Caco-2 (cell line): ENCODE results near the gene PELI1. TPM values are rescaled to one million over a fixed set of nuclear protein-coding genes. Genes with fewer than 3 reads are reported as not detected.

Source experiments
- BruUV-seq: library from RNA; stranded (reverse); fragments of 400-500 nt; replicated peaks from 2 replicates; lab custom pipeline; 2021; lab: Mats Ljungman, UMichigan
- CTCF ChIA-PET: fragments of 300-600 bp; sonication (Branson Sonifier 250); formaldehyde crosslinking; loops from one replicate; lab custom pipeline; 2022; ENCODE audit warnings: antibody characterized with exemption; lab: Charles Lee
- POLR2A ChIA-PET: fragments of 300-600 bp; sonication (Branson Sonifier 250); formaldehyde crosslinking; loops from one replicate; lab custom pipeline; 2022; ENCODE audit warnings: antibody characterized with exemption; lab: Charles Lee
- DNase-seq, 2 experiments: peaks; one replicate each; pipeline versions ENCODE4 v3.0.0 to v3.0.0-alpha.2; 2020 to 2022
- H3K27me3 ChIP-seq: replicated peaks from 2 replicates; pipeline ENCODE4 v1.6.0; 2011; ENCODE audit warnings: low read length; ENCODE audit not compliant: control insufficient read depth, insufficient read depth
- H3K36me3 ChIP-seq: 2 replicates; pipeline ENCODE4 v1.5.1; 2011; ENCODE audit warnings: low read length; ENCODE audit not compliant: control insufficient read depth, insufficient read depth
- H3K4me1 ChIP-seq: fragments of 250-450 bp; sonication (Bioruptor Pico); 2 replicates; pipeline ENCODE4 v1.5.1; 2020; ENCODE audit warnings: mild to moderate bottlenecking
- H3K4me3 ChIP-seq: 2 replicates; pipeline ENCODE4 v1.5.1; 2011; ENCODE audit warnings: low read depth, mild to moderate bottlenecking, control low read depth, low read length
- H3K9me3 ChIP-seq: fragments of 250-450 bp; sonication (Bioruptor Pico); 2 replicates; pipeline ENCODE4 v1.5.1; 2020; ENCODE audit warnings: mild to moderate bottlenecking, moderate library complexity
- H3K27ac Mint-ChIP-seq: one replicate; pipeline ENCODE4 v1.8.0; 2022; ENCODE audit warnings: mixed read lengths; ENCODE audit not compliant: unreplicated experiment
- H3K27me3 Mint-ChIP-seq: one replicate; pipeline ENCODE4 v1.8.0; 2022; ENCODE audit warnings: mixed read lengths; ENCODE audit not compliant: insufficient read depth, unreplicated experiment
- H3K36me3 Mint-ChIP-seq: one replicate; pipeline ENCODE4 v1.8.0; 2022; ENCODE audit warnings: mild to moderate bottlenecking, mixed read lengths; ENCODE audit not compliant: insufficient read depth, unreplicated experiment
- H3K4me1 Mint-ChIP-seq: one replicate; pipeline ENCODE4 v1.8.0; 2022; ENCODE audit warnings: low read depth, mixed read lengths; ENCODE audit not compliant: unreplicated experiment
- H3K4me3 Mint-ChIP-seq: one replicate; pipeline ENCODE4 v1.8.0; 2022; ENCODE audit warnings: mild to moderate bottlenecking, moderate library complexity, mixed read lengths; ENCODE audit not compliant: unreplicated experiment
- H3K9me3 Mint-ChIP-seq: one replicate; pipeline ENCODE4 v1.8.0; 2022; ENCODE audit warnings: mixed read lengths; ENCODE audit not compliant: unreplicated experiment
- intact Hi-C: fragments of 100-400 bp; cut with micrococcal nuclease; formaldehyde crosslinking; loops from one replicate; pipeline ENCODE4 v1.10.0; 2022; ENCODE audit not compliant: unreplicated experiment
- total RNA-seq: library from RNA; stranded (reverse); gene quantifications from 2 replicates; pipeline ENCODE4 v1.2.3, GENCODE V29; 2022
- TF ChIP-seq, protein P1 (sequence below), 2 experiments: fragments of 200-600 bp in 1 of 2; IDR thresholded peaks; 1 replicate in 1 of 2; 2 replicates in 1 of 2; pipeline versions ENCODE4 v1.5.1 to v1.8.0; 2011 to 2022; ENCODE audit warnings: antibody characterized with exemption in 1 of 2, control low read depth in 1 of 2, inconsistent platforms in 1 of 2, low read depth in 1 of 2, low read length in 1 of 2, mild to moderate bottlenecking in 1 of 2, moderate library complexity in 1 of 2; ENCODE audit not compliant: insufficient read depth in 1 of 2, severe bottlenecking in 1 of 2, unreplicated experiment in 1 of 2

PELI1 gene
- total RNA-seq, 1 experiment from 2014 or later, result 64.1 TPM

- no peaks in the 10 kb centered on the region for H3K4me1 Mint-ChIP-seq
- H3K27ac Mint-ChIP-seq, result no peak overlapping the region
- intact Hi-C loops, result no loop called here
- BruUV-seq, result no TSS peak
- no peaks in the 10 kb centered on the region for H3K9me3 Mint-ChIP-seq
- TF ChIP-seq, protein P1, sequence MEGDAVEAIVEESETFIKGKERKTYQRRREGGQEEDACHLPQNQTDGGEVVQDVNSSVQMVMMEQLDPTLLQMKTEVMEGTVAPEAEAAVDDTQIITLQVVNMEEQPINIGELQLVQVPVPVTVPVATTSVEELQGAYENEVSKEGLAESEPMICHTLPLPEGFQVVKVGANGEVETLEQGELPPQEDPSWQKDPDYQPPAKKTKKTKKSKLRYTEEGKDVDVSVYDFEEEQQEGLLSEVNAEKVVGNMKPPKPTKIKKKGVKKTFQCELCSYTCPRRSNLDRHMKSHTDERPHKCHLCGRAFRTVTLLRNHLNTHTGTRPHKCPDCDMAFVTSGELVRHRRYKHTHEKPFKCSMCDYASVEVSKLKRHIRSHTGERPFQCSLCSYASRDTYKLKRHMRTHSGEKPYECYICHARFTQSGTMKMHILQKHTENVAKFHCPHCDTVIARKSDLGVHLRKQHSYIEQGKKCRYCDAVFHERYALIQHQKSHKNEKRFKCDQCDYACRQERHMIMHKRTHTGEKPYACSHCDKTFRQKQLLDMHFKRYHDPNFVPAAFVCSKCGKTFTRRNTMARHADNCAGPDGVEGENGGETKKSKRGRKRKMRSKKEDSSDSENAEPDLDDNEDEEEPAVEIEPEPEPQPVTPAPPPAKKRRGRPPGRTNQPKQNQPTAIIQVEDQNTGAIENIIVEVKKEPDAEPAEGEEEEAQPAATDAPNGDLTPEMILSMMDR (IDR thresholded peaks at IDR 0.05; ENCODE audit: insufficient read depth in 1 of 2, low read depth in 1 of 2, low read length in 1 of 2, severe bottlenecking in 1 of 2, unreplicated experiment in 1 of 2), result no peak
- Histone ChIP-seq H3K4me3 (no peak overlapping the region), H3K27me3 (no peaks in the 10 kb centered on the region), H3K9me3 (no peaks in the 10 kb centered on the region), H3K4me1 (no peaks in the 10 kb centered on the region), H3K36me3 (no peaks in the 10 kb centered on the region)
- POLR2A ChIA-PET, result no interaction called here
- no peak for DNase-seq
- H3K4me3 Mint-ChIP-seq, result no peak overlapping the region
- CTCF ChIA-PET, result no interaction called here
- H3K36me3 Mint-ChIP-seq, result no peaks in the 10 kb centered on the region
- H3K27me3 Mint-ChIP-seq, result no peaks in the 10 kb centered on the region
These were observed 21.5 kb upstream of the PELI1 start for GRCh38 chr2:64165706-64166105.

- Histone ChIP-seq H3K36me3 (no peaks in the 10 kb centered on the region), H3K9me3 (no peaks in the 10 kb centered on the region), H3K27me3 (no peaks in the 10 kb centered on the region), H3K4me3 (no peak overlapping the region), H3K4me1 (no peaks in the 10 kb centered on the region)
- BruUV-seq, result no TSS peak
- DNase-seq, result no peak
- H3K27me3 Mint-ChIP-seq, result no peaks in the 10 kb centered on the region
- H3K36me3 Mint-ChIP-seq, result no peaks in the 10 kb centered on the region
- no peaks in the 10 kb centered on the region for H3K9me3 Mint-ChIP-seq
- H3K4me1 Mint-ChIP-seq, result peaks cover 5% of the 10 kb centered on the region
- CTCF ChIA-PET, result no interaction called here
- intact Hi-C loops, result no loop called here
- no peak overlapping the region for H3K27ac Mint-ChIP-seq
- POLR2A ChIA-PET, result no interaction called here
- no peak overlapping the region for H3K4me3 Mint-ChIP-seq
- TF ChIP-seq, protein P1 (IDR thresholded peaks at IDR 0.05; ENCODE audit: insufficient read depth in 1 of 2, low read depth in 1 of 2, low read length in 1 of 2, severe bottlenecking in 1 of 2, unreplicated experiment in 1 of 2), result no peak
These were observed 20.4 kb upstream of the PELI1 start for GRCh38 chr2:64164629-64165028.

DNA sequence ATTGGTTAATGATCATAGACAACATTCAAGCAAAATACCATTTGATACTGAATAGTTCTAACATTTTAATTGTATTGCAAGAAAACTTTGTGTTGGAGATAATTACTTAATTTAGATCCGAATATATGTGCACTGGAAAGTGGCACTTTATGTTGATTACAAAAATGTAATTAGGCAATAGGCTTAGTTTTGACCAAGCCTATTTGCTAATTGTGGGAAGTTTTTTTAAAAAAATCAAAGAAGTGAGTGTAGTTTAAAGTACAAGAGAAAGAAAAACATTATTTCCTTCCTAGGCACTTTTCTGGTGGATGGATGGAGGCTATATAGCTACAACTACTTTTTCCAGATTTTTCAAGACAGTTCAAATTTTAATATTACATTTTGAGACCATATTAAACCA is 18.3 kb upstream of the PELI1 start:
- H3K4me1 ChIP-seq, result peaks cover 15% of the 10 kb centered on the region
- ChIA-PET POLR2A (no interaction called here), CTCF (no interaction called here)
- intact Hi-C loops, result no loop called here
- DNase-seq, result no peak
- TF ChIP-seq, protein P1 (IDR thresholded peaks at IDR 0.05; ENCODE audit: insufficient read depth in 1 of 2, low read depth in 1 of 2, low read length in 1 of 2, severe bottlenecking in 1 of 2, unreplicated experiment in 1 of 2), result no peak
- no peak overlapping the region for H3K4me3 ChIP-seq
- no peak overlapping the region for H3K27ac Mint-ChIP-seq
- no peak overlapping the region for H3K4me3 Mint-ChIP-seq
- no peaks in the 10 kb centered on the region for H3K27me3 Mint-ChIP-seq
- H3K27me3 ChIP-seq, result no peaks in the 10 kb centered on the region
- H3K9me3 Mint-ChIP-seq, result no peaks in the 10 kb centered on the region
- no peaks in the 10 kb centered on the region for H3K9me3 ChIP-seq
- H3K4me1 Mint-ChIP-seq, result peaks cover 25% of the 10 kb centered on the region
- no peaks in the 10 kb centered on the region for H3K36me3 Mint-ChIP-seq
- BruUV-seq, result no TSS peak
- no peaks in the 10 kb centered on the region for H3K36me3 ChIP-seq
